ENCODE data around the gene ARHGAP24.
"Not testable (repeated sequence)": the region's sequence is repeated elsewhere in the genome, so short reads cannot be mapped to it uniquely, and the experiment has no call there.

Gene ARHGAP24

GRCh38 chr4:85932500-85933290 lies 457.7 kb downstream of the ARHGAP24 start:
- DNase-seq: peak; percentile 32

GRCh38 chr4:85933291-85933640 lies 458.3 kb downstream of the ARHGAP24 start:
- DNase-seq: no peak

GRCh38 chr4:85937507-85937906 lies 462.6 kb downstream of the ARHGAP24 start:
- DNase-seq: no peak

- no peak for DNase-seq
Measured at GRCh38 chr4:85938062-85938461, 463.1 kb downstream of the ARHGAP24 start.

- no peak for DNase-seq
Measured at GRCh38 chr4:85938902-85939301, 464.0 kb downstream of the ARHGAP24 start.

GRCh38 chr4:85939595-85939994 lies 464.6 kb downstream of the ARHGAP24 start:
- no peak for DNase-seq

- no peak for DNase-seq
Measured at GRCh38 chr4:85940151-85940550, 465.2 kb downstream of the ARHGAP24 start.

GRCh38 chr4:85942107-85942506 lies 467.2 kb downstream of the ARHGAP24 start:
- DNase-seq: no peak

- no peak for DNase-seq
Measured at GRCh38 chr4:85946821-85947220, 471.9 kb downstream of the ARHGAP24 start.

GRCh38 chr4:85951099-85951498 lies 476.1 kb downstream of the ARHGAP24 start:
- no peak for DNase-seq

GRCh38 chr4:85952528-85952927 lies 477.6 kb downstream of the ARHGAP24 start:
- DNase-seq: no peak

GRCh38 chr4:85952972-85953650 lies 478.2 kb downstream of the ARHGAP24 start:
- DNase-seq: no peak

GRCh38 chr4:85953651-85954018 lies 478.7 kb downstream of the ARHGAP24 start:
- no peak for DNase-seq

GRCh38 chr4:85955620-85956292 lies 480.8 kb downstream of the ARHGAP24 start:
- DNase-seq: no peak

- no peak for DNase-seq
Measured at GRCh38 chr4:85956293-85956945, 481.5 kb downstream of the ARHGAP24 start.

GRCh38 chr4:85961887-85962286 lies 486.9 kb downstream of the ARHGAP24 start:
- no peak for DNase-seq

- no peak for DNase-seq
Measured at GRCh38 chr4:85963231-85963630, 488.3 kb downstream of the ARHGAP24 start.

GRCh38 chr4:85964298-85964697 lies 489.3 kb downstream of the ARHGAP24 start:
- no peak for DNase-seq

- not testable (repeated sequence) for DNase-seq
Measured at GRCh38 chr4:85965017-85965416, 490.1 kb downstream of the ARHGAP24 start.

- DNase-seq: no peak
Measured at GRCh38 chr4:85965529-85965928, 490.6 kb downstream of the ARHGAP24 start.

- no peak for DNase-seq
Measured at GRCh38 chr4:85966373-85966772, 491.4 kb downstream of the ARHGAP24 start.

- no peak for DNase-seq
Measured at GRCh38 chr4:85967872-85968271, 492.9 kb downstream of the ARHGAP24 start.

Data from NCI-H1092 (cell line).